Activated T-helper 1 cell treated with Interleukin-2 at 50 U/mL for 16 hours (primary cell): Measurements from ENCODE around the gene SFMBT1.

Experiments used
- DNase-seq: peaks from one replicate; pipeline ENCODE4 v3.0.0-alpha.2; 2020; ENCODE audit warnings: low read depth

The SFMBT1 gene

DNA sequence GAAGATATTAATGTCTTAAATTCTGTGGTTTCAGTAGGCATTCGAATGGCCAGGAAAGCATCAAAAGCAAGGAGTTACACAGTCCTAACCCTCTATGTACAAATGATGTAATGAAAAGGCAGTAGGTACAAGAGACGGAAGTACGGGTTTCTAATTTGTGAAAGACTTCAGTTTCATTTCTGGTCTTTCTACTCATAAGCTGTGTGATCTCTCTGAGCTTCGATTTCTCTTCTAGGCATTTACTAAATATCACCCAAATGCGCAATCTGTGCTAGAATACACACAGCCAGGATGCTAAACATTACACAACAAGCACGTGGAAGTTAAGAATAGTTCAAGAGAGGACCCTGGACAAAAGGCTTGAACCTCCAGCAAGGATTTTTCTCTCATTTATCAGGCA is 130.6 kb downstream of the SFMBT1 start:
- DNase-seq, result no peak

DNA sequence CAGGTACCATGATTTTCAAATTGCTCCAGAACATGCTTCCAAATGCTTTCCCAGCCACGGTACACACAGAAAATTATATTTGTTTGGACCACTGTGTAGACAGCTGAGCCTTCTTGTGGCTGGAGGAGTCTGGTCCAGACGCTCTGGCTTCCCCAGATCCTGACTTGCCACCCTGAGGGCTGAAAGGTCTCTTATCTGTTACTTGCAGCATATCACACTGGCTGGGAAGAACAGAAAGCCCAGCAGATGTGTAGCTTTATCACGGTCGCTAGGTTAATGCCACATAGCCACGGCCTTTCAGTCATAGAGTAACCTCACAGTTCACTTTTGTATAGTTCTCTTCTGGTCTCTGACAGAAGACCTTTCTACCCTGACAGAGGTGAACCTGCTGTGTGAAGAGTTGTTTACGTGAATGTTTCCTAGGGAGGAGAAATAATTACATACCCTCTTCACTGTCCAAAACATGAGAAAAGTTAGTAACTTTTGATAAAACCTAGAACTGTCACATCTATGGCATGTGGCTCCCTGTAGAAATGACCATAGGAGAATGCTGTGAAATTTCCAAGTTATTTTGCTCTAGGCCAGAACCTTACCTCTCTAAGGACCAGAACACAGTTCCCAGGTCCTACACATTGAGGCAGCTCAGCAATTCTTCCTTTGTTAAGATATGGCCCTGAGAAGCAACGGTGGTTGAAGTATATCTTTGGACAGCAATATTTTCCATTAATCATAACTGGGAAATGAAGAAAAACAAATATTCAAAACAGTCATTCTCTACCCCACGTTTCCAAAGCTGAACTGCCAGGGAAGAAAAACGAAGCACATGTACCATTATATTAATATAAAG is 132.8 kb downstream of the SFMBT1 start:
- DNase-seq, result no peak

DNA sequence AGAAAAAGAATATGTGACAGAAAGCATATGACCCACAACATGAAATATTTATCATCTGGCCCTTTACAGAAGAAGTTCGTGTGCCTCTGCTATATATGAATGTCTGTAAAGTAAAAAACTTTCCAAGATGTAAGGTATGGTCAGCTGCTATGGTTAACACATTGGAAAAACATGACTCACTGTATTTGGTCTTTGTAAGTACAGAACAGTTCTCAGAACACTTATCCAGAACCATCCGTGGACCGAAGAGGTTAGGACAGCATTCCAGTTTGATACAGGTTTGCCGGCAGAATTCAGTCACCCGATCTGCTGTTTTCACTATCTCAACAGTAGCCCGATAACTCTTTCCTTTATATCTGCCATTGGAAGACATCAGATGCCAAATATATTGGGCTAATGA is 135.1 kb downstream of the SFMBT1 start:
- no peak for DNase-seq

DNA sequence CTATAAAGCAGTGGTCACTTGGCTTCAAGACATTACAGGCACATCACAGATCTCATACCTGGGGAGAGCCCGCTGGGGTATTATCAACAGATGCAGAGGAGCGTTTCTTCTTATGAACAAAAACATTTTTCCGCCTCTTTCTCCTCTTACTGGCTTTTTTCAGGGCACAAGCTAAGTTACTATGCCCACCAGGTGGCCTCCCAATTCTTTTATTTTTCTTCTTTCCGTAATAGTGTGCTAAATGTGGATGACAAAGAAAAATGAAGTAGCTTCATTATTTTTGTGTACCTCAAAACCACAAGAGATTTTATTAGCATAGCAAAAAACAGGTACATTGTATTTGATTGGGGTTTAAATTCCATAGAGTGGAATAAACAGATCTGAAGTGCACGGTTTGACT is 138.4 kb downstream of the SFMBT1 start:
- DNase-seq, result no peak

DNA sequence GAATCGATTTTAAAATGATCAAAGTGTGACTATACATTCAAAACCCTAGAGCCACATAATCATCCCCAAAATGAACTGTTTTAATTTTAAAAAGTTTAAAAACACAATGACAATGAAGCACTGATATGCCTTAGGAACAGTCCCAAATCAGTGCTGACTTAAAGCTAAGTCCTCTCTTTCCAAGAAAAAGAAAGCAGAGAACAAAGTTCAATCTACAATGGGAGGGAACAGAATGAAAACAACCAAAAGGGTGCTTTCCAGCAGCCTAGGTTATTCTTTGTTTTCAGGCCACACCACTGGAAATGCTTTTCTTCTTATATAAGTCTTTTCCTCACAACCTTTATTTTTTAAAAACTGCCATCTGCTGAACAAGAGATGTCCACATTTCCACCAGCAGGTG is 141.3 kb downstream of the SFMBT1 start:
- no peak for DNase-seq

DNA sequence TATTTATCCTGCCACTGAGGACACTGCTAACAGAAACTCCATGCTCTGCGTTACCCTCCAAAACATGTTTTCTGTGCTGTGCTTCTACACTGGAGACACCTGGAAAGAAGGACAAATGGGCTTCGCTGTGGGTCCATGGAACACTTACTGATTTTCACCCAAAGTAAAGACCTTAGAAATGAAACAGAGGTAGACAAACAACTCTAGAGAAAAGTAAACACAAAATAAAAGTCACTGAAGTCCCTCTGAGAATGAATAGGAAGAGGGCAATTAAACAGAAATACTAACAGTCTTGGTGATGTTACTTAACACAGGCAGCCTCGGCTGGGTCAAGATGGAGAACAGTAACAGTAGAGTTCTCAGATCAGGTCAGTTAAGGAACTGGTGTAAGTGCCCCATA is 141.9 kb downstream of the SFMBT1 start:
- no peak for DNase-seq

DNA sequence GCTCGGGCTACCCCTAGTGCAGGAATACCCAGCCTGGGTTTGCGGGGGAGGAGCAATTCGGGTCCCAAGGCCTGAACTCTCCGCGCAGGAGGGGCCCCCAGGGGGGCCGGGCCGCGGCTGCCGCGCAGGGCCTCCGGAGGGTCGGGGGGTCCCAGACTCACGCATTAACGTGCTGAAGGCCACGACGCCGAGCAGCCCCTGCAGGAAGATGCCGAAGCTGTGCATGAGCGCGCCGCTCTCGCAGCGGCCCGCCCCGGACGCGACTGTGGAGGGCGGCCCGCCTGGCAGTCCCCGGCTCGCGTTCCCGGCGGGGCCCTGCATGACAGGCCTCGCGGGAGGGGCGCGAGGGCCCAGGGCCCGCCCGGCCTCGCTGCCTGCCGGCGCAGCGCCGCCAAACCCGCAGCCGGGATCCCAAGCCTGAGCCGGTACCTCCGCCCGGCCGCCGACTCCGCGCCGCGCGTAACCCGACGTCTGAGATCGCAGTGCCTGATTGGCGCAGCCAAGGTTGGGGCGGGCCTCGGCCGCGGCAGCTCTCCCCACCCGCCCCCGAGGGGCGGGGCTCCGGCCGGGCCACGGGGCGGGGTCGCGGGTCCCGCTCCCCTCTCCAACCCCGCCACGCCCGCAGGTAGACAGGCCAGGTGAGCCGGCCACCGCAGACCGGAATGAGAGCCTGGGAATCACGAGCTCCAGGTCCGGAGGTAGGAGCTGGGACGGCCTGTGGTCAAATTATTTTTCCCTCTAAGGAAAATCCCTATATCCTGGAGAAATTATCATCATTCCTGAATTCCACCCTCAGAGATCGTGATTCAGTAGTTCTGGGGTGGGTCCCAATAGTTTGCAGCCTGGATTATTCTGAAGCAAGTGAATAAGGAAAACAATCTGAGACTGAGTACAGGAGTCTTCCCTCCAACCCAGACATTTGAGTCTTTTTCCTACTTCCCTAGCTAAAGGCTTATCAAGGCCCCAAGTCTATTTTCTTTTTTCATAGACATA is 148.4 kb downstream of the SFMBT1 start, which contains the start of gene STIMATE:
TSS of gene STIMATE (minus strand) at position 419 of the 993 bp plus-strand sequence. CDS start at position 321, 98 bp downstream.
- peak; percentile 80 for DNase-seq

DNA sequence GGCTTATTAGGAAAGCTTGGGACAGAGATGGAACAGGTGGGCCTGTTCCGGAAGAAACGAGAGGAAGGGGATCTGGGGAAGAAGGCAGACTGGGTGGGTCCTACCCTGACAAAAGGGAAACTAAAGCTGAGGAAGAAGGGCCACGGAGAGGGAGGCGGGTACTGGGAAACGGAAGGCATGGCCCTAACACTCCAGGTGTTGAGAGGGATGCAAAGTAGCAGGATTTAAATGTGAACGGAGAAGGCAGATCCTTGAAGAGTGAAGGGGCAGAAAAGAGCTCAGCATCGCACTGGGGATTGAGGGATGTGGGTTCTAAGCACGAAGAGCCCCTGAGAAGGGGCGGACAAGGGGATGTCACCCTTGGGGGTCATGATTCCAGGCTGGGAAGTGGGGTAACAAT is 149.3 kb downstream of the SFMBT1 start:
- DNase-seq, result no peak

DNA sequence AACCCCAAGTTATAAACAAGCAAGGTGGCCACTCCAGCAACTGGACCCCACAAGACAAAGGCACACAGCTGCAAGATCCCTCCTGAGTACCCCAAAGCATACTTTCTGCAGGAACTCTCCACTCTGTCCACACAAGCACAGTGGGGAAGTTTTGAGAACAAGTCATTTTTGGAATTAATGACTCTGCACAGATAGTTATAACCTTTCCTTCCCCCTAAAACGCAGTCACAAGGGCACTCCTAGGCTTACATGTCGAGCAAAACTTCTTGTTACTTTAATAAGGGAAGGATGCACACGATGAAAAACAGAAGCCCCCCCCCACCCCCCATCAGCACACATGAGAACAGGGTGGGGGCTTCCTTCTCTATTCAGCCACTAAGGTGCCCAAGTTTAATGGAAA is 149.7 kb downstream of the SFMBT1 start:
- no peak for DNase-seq

DNA sequence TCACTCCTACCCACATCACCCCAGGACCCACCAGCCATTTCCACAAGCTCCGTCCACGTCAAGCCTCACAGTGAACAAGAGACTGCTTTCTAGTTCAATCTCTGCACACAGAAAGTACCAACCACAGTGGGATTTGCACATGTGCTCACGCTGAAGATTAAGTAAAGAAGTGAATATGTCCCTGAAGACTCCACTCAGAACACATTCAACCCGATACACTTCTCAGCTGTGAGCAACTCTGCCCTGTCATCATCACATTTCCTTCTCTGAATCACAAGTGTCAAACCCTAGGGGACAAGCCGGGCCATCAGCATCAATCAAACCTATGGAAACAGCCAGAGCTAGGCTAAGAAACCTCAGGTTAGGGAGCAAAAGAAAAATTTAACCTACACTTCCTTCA is 150.5 kb downstream of the SFMBT1 start:
- no peak for DNase-seq

DNA sequence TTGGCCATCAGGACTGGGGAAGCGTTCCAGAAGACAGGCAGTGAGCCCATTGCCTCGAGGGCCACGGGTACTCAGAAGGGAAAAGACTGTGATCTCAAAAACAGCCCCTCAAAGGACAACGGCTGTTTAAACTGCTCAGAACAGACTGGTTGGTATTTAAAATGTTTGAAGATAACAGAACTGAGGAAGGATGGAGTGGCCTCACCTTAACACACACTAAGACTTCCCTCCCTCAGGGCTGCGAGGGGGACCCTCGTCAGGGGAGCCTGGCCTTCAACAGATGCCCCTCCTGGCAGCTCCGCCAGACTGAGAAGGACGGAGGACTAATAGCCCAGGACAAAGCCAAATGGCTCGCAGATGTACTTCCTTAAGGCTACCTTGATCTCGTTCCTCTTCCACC is 151.1 kb downstream of the SFMBT1 start:
- no peak for DNase-seq

DNA sequence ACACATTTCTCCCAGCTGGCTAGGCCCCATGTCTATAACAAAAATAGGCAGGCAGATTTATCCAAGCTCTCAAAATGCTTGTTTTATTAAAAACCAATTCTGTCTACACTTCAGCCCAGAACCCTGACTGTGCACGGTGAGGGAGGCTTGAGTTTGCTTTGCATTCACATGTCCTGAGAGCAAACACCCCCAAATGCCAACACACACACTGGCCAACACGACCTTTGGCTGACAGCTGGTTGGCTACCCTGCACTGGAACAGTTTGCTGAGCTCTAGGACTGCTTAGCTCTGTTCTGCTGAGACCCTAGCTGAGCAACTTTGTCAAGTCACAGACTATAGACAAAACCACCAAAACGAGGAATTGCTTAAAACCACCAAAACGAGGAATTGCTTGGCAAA is 152.2 kb downstream of the SFMBT1 start:
- no peak for DNase-seq

DNA sequence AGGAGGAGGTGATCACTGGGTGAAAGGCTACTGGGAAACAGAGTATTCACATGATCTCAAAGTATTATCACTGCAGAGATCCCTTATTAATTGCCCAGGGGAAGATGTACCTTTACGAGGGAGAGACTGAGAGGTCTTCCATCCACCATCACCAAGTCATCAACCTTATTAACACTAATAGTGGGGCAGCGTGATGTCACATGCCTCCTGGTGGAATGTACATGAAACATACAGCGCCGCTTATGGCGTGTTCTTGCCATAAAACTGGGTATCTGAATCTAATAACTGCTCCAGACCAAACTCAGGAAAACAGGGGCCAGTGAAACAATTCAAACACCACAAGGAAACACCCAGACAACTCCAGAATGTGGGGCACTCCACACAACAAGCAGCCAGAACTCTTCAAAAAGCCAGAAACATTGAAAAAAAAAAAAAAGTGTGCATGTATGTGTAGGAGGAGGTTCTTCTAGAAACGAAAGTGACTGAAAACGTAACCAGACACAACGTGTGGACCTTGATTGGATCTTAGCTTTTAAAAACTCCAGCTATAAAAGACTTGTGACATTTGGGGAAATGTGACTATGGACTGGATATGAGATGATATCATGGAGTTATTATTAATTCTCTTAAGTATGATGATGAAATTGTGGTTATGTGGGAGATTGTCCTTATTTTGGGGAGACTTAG is 153.1 kb downstream of the SFMBT1 start:
- DNase-seq, result no peak

DNA sequence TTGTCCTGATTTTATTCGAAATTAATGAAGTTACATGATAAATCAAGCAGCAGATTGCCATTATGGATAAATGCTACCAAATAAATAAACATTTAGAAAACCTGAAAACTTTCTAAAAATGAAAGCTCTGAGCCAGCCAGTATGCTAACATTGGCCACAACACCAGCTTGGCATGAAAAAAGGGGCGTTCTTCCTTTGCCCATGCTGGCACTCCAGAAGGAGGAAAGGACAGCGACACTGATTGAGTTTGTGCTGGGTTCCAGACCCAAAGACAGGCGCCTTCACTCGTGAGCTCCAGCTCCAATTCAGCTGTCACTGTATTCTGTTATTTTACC is 153.6 kb downstream of the SFMBT1 start:
- no peak for DNase-seq

DNA sequence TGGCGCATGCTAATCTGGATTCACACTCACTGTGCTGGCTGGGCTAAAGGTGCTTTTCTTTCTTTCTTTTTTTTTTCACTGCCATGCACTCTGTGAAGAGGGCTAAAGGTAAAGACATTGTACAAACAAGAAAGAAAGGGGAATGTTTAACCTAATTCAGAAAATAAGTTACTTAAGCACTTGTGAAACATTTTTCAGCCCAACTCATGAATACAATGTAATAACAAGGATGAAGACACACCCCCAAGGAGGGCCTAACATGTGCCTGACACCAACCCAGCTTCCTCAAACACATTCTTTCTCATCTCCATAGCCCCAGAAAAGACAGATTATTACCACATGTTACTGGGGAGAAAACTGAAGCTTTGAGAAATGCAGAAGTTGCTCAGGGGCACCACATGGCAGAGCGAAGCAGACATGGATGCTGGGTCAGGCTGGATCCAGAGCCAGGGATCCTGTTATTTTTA is 154.2 kb downstream of the SFMBT1 start:
- DNase-seq, result no peak

DNA sequence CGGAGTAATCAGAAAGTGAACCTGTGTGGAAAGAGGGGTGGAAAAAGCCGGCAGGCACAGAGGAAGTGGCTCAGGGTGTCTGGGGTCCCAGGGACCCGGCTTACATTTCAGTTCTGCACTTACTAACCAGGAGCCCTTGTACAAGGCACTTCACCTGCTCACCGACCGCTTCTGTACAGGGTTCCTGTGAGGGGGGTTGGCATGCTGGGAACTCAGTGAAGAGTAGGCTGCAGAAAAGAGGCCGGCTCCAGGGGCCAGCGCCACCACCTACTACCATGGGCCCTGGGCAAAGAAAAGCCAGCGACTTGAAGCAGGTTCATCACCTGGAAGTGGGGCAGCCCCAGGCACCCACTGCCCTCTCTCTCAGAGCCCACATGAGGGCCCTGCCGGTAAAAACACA is 154.7 kb downstream of the SFMBT1 start:
- DNase-seq, result no peak

DNA sequence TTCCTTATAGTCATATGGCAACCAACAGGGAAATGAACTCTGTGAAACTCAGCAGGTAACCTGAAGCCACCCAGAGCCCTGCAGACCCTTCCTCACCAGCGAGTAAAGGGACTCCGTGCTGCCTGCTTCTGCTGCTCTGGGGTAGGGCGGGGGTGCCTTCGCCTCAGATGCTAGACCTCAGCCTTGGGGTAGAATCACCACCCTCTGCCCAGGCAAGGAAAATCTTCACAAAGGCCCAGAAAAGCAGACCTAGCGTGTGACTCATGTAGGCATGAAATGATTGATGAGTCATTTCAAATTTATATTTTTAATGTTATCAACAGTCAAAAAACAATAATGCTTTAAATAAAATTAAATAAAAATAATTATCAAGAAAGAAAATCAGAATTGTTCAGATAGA is 155.1 kb downstream of the SFMBT1 start:
- DNase-seq, result peak; percentile 8

DNA sequence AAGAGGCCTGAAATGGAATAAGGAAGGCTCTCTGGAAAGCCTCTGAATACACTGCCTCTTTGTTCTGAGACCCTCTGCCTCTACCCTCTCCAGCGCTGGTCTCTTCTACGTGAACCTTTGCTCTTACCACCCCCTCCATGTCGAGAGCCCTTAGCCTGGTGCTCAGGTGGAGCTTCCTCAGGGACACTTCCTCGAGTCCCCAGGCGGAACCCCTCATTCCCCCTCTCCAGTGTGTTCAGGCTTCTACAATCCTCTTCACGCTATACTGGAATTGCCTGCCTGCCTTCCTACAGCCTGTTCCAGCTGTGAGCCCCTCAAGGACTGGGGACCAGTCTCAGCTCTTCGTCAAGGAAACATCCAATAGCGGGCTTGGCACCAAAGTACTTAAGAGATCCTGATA is 156.0 kb downstream of the SFMBT1 start:
- DNase-seq, result no peak

DNA sequence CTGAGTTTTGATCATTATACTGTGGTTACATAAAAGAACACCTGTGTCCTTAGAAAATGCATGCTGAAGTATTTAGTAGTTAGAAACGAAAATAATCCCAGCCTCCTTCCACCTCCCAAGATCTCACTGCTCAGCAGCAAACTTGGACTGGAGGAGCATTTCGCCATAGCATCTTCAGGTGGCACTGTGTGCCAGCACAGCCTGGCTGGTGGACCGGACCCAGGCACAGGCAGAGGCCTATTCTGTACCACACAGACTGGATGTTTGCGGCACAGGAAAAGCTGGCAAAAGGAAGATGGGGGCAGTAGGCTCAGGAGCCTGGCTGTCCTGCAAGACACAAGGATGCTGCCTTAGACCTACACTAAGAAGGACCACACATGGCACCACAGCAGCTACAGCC is 158.7 kb downstream of the SFMBT1 start:
- DNase-seq, result no peak

DNA sequence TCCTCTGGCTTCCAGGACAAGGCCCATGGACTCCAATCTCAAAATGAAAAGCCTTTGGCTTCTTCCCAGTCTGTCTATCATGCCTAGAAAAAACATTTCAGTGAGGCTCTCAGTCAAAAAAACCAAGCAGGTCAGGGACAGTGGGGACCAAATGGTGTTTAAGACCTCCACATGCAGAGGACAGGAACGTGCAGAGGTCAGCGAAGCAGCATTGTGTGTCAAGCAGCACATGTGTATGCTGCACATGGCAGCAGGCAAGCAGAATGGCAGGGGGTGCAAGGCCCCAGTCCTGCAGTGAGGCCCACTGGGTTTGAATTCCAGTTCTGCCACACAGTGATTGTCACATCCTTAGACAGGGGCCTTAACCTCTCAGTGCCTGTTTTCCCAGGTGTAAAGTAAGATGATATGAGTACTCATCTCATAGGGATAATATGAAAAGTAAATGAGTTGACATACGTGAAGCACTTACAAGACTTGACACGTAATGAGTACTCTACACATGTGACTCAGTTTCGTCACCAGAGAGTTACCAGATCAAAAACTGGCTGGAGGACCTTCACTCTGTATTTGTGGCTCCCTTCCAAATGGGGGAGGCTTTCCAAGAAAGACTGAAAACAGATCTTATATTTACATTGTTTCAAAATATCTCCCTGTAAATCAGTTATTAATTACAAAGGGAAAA is 159.7 kb downstream of the SFMBT1 start:
- DNase-seq, result no peak

DNA sequence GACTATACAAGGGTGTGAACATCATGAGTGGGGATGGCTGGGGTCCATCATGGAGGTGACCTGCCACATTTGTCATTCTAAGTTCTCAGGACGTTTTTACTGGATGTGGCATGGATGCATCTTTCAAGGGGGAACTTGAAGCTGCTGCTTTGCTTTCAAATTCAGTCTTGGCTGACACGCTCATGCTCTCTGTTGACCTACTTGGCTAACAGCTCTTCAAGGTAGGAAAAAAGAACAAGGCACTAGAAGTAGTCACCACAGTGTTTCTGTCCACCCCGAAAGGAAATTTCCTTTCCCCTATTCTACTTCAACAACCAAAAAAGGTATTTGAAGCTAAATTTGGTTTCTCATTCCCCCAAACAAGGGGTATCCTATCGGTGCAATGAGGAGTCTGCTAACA is 163.5 kb downstream of the SFMBT1 start:
- DNase-seq, result no peak

DNA sequence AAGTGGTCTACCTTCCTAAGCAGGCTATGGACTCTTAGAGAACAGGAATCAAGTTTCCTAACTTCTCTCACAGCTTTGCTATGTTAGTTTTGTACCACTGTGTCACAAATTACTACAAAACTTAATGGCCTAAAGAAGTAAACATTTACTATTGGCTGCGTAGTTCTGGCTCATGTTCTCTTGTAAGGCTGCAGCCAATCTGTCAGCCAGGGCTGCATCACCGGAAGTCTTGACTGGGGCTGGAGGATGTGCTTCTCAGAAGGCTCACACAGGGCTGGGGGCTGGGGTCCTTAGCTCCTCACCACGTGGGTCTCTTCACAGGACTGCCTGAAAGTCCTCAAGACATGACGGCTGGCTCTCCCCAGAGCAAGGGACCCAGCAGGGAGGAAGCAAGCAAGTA is 164.0 kb downstream of the SFMBT1 start:
- no peak for DNase-seq
